SHP77 (cell line): ENCODE results near the gene TRIM4.
"Not testable (repeated sequence)": the region's sequence is repeated elsewhere in the genome, so short reads cannot be mapped to it uniquely, and the experiment has no call there.

ENCODE experiments used
- DNase-seq, 2 experiments: peaks; one replicate each; lab custom pipeline; 2025; lab: John Stamatoyannopoulos, UW

TRIM4 gene

DNA sequence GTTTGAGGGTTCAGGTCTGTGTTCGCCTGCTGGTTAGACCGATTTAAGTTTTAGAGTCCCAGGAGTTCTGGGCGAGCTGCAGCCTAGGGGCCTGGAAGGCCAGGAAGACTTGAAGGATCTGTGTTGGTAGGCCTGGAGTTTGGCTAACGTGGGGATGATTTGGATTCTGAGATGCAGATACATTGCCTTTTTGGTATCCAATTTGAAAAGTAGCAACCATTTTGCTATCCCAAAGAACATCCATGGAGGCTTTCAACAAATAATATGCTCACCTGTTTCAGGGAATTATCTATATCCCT, 433 bp upstream of the TRIM4 start:
- no peak for DNase-seq

DNA sequence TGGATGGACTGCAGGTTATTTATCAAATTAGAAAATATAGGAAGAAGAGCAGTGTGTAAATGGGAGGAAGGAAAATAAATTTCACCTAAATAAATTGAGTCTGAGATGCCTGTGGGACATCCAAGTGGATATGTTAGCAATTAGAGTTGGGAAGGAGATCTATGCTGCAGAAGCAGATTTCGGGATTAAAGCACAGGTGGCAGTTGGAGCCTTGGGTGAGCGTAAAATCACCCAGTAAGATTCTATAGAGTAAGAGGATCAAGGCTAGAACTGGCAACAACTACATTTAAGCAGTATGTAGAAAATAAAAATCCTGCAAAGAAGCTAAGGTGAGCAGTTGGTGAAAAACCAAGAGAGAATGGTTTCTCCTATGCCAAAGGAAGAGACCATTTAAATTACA, 8.4 kb downstream of the TRIM4 start:
- no peak for DNase-seq

DNA sequence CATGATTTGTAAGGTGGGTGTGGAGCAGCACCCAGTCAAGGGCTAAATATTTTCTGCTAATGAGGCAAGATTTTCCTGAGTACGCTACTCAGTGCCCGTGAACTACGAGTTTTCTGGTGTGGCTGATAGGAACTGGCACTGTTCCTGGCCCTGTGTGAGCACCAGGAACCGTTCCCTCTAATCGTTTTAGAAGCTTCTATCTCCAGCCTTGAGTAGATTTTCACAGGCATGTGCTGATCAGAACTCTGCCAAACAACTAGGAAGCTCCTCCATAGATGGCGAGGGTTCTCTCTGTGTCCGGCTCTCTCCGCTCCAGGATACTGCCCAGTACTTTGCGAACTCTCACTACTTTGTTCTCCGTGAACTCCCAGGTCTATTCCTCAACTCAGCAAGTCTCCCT, 17.7 kb downstream of the TRIM4 start:
- DNase-seq, result no peak

DNA sequence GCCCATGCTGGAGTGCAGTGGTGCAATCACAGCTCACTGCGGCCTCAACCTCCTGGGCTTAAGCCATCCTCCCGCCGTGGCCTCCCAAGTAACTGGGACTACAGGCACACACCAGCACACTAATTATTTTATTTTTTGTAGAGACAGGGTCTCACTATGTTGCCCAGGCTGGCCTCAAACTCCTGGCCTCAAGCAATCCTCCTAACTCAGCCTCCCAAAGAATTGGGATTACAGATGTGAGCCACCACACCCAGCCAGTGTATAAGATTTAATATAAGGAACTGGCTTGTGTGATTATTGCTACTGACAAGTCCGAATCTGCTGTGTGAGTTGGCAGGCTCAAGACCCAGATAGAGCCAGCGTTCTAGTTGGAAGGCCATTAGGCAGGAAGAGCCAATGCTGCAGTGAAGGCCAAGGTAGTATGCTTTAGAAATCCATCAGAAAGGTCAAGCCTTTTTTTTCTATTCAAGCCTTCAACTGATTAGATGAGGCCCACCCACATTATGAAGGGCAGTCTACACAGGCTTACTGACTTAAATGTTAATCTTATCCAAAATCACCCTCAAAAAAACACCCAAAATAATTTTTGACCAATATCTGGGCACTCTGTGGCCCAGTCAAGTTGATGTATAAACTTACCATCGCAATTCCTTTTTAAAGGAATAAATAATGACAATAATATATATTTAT, 19.4 kb downstream of the TRIM4 start:
- DNase-seq, result no peak

DNA sequence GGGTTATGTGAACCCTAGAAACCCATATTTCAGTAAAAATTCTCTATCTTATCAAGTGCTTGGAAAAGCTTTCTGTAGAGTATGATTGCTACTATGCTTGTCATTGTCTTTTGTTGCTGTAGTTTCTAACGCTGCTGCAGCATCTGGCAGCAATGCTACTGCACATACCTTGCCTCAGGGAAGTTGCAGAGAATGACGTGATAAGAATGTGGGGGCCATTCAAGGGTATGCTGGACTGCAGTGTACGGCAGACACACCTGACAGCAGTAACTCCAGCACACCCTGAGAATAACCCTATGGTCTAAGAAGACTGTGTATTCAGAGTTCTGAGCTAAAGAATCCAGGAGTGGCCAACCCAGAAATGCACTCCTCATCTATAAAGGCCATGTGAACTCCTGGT, 20.5 kb downstream of the TRIM4 start:
- DNase-seq, result no peak

DNA sequence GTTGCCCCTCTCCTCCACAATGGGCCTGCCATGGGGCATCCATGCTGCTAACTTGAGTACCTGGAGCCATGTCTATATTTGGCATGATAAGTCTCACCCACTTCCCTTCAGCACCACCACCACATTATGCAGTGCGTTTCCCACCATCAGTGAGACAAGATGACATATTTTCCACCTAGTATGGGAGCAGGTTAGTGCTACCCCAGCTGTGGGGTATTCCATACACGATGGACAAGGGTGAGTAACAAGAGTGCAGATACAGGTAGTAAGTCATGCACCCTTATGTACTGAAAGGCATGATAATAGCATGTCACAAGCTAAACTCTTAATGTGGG, 21.3 kb downstream of the TRIM4 start:
- DNase-seq, result no peak

DNA sequence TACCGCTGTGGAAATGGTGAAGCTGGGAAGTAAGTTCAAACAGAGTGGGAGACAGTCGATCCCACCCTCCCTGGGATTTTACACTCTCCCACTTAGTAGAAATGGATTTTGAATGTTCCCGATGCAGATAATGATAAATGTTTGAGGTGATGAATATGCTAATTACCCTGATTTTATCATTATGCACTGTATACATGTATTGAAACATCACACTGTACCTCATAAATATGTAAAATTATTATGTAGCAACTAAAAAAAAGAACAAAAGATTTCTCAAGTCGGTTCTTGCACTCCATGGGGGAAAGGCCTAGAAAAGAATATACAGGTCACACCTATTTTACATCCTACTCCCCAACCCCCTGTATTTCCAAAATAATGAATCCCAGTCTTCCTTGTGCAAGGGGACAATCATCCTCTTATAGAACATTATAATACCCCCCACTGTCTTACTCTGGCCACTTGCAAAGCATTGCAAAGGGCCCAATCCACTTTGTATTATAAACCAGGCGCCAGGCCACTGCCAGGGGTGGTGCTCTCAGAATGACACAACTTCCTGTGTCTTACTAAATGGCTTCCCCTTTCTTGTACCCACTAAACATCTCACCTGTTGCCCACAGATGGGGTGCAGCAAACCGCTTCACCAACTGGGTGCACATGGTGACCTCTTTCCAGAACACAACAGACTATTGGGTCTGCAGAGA, 21.9 kb downstream of the TRIM4 start:
- no peak for DNase-seq

DNA sequence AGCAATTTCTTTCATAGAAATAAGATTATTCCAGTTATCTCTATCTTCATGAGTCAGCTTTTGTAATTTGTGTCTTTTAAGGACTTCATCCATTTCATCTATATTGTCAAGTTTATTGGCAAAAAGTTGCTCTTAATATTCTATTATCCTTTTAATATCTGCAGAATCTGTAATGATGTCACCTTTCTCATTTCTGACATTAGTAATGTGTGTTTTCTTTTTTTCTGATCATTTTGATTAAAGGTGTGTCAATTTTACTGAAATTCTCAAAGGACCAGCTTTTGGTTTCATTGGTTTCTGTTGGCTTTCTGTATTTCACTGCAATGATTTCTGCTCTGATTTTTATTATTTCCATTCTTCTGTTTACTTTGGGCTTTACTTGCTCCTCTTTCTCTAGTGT, 24.6 kb downstream of the TRIM4 start:
- no peak for DNase-seq

DNA sequence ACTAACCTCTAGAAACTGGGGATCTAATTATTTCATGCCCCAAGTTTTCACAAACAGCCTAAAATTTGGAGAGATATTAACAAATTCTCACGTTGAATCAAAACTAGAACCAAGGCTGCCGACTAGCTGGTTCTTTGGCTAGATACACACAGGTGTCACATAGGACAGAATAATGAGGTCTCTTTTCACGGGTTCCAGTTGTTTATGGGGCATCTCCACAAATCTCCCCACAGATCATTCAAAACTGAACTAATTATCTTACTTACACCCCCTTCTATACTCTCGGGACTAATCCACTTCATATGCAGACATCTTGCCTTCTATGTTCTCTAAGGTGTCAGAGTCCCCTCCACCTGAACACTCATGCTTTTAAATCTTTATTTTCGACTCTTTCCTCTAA, 26.1 kb downstream of the TRIM4 start:
- DNase-seq, result no peak

DNA sequence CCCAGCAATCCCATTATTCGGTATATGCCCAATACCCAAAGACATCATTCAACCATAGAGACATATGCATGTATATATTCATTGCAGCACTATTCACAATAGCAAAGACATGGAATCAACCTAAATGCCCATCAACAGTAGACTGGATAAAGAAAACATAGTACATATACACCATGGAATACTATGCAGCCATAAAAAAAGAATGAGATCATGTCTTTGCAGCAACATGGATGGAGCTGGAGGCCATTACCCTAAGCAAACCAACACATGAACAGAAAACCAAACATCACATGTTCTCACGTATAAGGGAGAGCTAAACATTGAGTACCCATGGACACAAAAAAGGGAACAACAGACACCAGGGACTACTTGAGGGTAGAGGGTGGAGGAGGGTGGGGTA, 29.0 kb downstream of the TRIM4 start:
- DNase-seq, result not testable (repeated sequence)

DNA sequence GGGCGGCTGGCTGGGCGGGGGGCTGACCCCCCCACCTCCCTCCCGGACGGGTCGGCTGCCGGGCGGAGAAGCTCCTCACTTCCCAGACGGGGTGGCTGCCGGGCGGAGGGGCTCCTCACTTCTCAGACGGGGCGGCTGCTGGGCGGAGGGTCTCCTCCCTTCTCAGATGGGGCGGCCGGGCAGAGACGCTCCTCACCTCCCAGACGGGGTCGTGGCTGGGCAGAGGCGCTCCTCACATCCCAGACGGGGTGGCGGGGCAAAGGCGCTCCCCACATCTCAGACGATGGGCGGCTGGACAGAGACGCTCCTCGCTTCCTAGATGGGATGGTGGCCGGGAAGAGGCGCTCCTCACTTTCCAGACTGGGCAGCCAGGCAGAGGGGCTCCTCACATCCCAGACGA, 31.0 kb downstream of the TRIM4 start:
- DNase-seq, result not testable (repeated sequence)

DNA sequence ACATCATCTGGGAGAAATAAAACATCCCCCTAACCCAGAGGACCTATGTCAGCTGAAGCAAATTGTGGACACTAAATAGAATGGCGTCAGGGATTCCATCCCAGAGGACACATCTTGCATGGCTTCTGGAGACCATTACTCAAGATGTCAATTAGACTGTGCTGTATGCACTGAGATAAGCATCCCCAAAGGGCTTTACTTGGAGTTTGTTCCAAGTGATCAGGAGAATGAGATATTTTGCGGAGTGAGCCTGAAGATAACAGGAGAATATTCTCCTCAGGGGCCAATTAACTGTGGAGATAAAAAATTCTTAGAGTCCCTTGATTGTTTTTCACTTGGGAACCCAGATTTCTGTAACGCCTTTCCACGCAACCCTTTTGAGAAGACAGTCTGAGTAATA, 38.0 kb downstream of the TRIM4 start:
- DNase-seq, result no peak

DNA sequence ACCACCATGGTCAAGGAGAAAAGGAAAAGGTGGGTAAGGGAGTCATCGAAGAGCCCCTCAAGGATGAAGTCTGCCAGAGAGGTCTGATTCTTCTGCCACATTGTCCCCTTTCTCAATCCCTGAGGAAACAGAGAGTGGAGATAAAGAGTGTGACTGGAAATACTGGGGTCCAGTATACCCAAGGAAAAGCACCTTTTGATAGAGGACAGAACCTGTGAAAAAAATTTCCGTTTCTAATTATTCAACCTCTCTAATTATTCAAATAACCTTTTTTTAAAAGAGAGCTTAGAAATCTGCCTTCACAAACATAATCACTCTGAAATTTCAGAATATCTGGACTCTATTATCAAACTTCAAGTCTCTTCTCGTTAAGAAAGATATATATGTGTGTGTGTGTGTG, 42.4 kb downstream of the TRIM4 start, which contains the start of gene OR2AE1:
OR2AE1 (minus strand) TSS at position 101 of the 400 bp plus-strand sequence; CDS start at position 101, 0 bp downstream.
- DNase-seq, result no peak

DNA sequence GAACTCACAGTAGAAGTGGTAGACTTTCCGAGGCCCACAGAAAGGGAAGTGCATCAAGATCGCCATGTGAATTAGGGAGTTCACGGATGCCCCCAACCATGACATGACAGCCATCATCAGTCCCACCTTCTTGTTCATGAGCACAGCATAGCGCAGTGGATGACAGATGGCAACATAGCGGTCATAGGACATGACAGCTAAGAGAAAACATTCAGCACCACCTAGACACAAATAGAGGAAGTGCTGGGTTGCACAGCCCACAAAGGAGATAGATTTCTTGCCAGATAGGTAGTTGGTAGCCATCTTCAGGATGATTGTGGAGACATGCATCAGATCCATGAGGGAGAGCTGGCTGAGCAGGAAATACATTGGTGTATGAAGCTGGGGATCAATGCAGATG, 42.8 kb downstream of the TRIM4 start:
- no peak for DNase-seq

DNA sequence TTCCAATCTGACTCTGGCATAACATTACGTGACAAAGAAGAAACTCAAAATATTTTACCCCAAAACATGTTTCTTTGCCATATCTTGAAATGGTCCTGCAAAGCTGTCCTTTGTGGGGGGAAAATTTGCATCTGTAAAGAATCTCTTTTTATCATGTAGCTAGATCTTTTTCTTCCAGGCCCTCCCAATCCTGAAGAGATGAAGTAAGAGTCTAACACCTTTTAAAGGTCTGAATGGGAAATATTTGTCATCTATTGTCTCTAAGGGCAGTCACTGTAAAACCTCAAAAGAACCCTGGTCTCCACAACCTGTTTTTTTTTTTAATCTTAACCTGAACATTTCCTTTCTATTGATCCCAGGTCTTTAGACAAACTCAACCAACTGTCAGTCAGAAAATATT, 51.1 kb downstream of the TRIM4 start:
- no peak for DNase-seq

DNA sequence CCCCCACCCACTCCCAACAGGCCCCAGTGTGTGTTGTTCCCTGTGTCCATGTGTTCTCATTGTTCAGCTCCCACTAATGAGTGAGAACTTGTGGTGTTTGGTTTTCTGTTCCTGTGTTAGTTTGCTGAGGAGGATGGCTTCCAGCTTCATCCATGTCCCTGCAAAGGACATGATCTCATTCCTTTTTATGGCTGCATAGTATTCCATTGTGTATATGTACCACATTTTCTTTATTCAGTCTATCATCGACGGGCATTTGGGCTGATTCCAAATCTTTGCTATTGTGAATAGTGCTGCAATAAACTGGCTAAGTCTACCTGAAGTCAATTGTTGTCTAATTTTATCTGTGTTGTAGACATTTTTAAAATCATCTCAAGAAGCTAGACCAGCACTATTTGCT, 51.9 kb downstream of the TRIM4 start:
- DNase-seq, result not testable (repeated sequence)

DNA sequence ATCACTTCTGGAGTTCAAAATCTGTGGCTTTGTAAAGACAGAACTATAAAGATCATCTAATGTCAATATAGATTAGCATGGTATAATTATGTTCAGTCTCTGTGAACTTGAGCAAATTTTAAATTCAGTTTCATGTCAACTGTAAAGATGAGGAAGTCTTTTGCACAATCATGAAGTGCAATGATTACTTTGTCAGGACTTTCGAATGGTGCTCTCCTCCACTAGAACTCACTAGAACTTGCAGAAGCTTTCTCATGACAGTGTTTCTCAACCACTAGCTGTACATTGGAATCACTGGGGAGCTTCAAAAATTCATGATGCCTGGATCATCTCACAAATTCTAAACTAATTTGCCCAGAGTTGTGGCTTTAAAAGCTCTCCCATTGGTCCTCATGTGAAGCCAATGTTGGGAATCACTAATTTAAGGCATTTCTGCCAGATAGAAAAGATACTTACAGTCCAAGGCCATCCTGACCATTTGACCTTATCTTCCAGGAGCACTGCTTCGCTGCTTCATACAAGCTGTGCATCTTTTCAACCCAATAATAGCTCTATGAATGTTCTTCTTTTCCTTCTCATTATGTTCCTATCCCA, 55.4 kb downstream of the TRIM4 start:
- no peak for DNase-seq

DNA sequence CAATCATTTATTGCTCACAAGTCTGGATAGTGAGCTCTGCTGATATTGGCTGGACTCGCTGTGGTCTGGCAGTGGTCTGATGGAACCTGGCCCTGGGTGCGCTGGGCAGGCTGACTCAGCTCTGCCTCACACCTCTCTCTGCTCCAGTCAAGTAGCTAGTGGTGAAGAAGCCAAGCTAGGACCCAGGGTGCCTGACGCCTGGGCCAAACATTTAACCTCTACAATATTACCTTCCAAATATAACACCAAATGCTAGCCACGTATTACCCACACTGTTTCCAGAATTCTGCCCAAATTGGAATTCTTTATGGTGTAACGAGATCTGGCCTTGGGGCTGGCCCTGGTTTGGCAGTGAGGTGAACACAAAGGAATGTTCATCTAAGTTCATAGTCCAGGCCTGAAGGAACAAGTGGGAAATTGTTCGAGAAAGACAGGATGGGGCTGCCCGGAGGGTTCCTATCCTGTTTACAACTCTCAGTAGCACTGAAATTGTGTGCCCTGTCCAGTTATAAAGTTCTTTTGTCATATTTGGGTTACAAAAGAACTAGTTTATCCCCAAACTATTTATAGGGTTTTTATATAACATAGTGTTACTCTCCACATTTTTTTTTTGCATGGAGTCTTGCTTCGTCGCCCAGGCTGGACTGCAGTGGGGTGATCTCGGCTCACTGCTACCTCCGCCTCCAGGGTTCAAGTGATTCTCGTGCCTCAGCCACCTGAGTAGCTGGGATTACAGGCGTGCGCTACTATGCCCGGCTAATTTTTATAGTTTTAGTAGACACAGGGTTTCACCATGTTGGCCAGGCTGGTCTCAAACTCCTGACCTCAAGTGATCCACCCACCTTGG, 58.8 kb downstream of the TRIM4 start:
- no peak for DNase-seq

DNA sequence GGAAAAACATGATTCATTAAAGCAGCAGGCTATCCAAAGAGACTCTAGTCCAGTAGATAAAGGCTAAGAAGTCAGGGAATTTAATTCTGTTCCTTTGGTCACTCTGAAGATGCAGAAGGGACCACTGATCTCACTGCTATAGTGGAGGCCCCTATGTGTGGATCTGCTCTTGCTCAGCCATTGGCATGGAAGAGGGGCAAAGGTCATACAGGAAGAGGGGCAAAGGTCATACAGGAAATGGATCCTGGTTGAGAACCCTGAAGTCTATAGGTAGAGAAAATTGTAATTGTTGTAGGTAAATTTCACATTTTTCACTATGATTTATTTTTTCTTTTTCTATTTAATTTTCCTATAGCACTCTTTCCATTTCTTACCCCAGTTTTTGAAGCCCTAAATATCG, 64.1 kb downstream of the TRIM4 start:
- no peak for DNase-seq

DNA sequence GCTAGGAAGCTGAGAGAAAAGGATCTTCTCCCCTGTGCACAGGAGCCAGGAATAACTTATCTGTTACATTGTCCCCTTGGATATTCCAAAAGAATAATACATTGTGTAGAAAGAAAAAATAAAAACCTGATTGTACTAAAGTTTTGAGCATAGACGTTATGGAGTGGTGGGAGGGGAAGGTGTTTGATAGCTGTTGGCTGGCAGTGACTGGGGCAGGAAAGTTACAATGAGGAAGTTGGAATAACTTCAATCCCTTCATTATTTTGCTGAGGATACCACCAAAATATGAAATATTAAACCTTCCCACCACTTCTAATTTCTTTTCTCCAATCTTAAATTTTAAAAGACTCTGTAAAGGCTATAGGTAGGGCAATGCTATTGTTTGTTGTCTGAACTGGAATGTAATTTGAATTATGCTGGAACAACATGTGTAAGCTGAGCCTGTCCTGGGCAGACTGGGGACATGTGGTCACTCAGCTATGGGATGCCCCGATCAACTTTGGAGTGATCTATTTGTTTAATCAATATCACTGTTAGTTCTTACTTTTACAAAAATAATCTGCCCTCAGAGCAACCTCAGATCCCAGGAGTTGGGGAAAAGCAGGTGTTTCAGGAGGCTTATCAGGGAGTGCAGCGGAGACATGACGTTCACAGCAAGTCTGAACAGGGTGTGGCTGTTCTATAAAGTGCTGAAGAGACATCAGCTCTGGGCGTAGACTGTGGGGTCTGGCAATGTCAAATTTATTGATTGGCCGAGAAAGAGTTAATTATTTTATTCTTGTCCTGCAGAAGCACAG, 70.7 kb downstream of the TRIM4 start:
- DNase-seq, result no peak

DNA sequence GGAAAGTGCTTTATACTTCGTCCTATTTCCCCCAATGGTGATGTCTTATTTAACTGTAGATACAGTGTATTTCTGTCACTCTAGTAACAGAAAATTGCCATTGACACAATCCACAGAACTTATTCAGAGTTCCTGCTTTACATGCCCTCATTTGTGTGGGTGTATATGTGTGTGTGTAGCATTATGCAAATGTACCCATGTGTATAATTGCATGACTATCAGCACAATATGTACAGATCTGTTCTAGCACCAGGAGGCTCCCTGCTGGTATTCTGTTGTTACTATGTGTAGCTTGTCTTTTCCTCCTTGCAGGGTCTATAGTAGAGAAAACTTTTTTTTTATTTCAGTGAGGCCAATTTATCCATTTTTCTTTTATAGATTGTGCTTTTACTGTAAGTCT, 75.0 kb downstream of the TRIM4 start:
- no peak for DNase-seq

DNA sequence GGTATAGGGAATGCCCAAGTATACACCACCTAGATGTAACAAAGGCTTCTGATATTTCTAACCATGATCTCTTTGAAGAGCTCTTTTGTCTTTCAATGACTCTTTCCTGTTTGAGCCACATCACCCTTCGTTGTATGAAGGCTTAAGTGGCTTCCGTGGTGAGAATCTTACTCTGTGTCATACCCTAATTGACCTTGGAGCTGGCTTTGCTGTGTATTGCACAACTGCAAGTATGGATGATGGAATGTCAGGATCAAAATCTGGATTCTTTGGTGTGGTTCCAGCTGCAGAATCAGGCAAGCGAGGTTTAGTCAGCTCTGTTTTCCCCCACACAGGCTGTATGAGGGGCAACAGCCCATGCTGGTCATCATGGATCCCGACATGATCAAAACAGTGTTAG, 75.5 kb downstream of the TRIM4 start:
- no peak for DNase-seq
